ENCODE measurements around the gene NECAB2.
"Not testable (repeated sequence)": the region's sequence is repeated elsewhere in the genome, so short reads cannot be mapped to it uniquely, and the experiment has no call there.

The NECAB2 gene

GRCh38 chr16:83936581-83937165, 31.4 kb upstream of the NECAB2 start:
- DNase-seq (ENCODE audit: low read depth in 2 of 2): no peak

GRCh38 chr16:83937267-83937666, 30.8 kb upstream of the NECAB2 start:
- no peak for DNase-seq (ENCODE audit: low read depth in 2 of 2)

GRCh38 chr16:83937922-83938885, 29.8 kb upstream of the NECAB2 start:
- DNase-seq (ENCODE audit: low read depth in 2 of 2): no peak

- no peak for DNase-seq (ENCODE audit: low read depth in 2 of 2)
Measured at GRCh38 chr16:83939266-83939855, 28.7 kb upstream of the NECAB2 start.

GRCh38 chr16:83940119-83940518, 27.9 kb upstream of the NECAB2 start:
- no peak for DNase-seq (ENCODE audit: low read depth in 2 of 2)

- no peak for DNase-seq (ENCODE audit: low read depth in 2 of 2)
Measured at GRCh38 chr16:83940630-83941378, 27.2 kb upstream of the NECAB2 start.

GRCh38 chr16:83941546-83941945, 26.5 kb upstream of the NECAB2 start:
- DNase-seq (ENCODE audit: low read depth in 2 of 2): not testable (repeated sequence)

- no peak for DNase-seq (ENCODE audit: low read depth in 2 of 2)
Measured at GRCh38 chr16:83942074-83942473, 26.0 kb upstream of the NECAB2 start.

- no peak for DNase-seq (ENCODE audit: low read depth in 2 of 2)
Measured at GRCh38 chr16:83942815-83943515, 25.1 kb upstream of the NECAB2 start.

GRCh38 chr16:83943516-83944050, 24.5 kb upstream of the NECAB2 start:
- DNase-seq (ENCODE audit: low read depth in 2 of 2): no peak

- DNase-seq (ENCODE audit: low read depth in 2 of 2): no peak
Measured at GRCh38 chr16:83945587-83945986, 22.5 kb upstream of the NECAB2 start.

- no peak for DNase-seq (ENCODE audit: low read depth in 2 of 2)
Measured at GRCh38 chr16:83946154-83946780, 21.8 kb upstream of the NECAB2 start.

- DNase-seq (ENCODE audit: low read depth in 2 of 2): no peak
Measured at GRCh38 chr16:83946781-83947566, 21.1 kb upstream of the NECAB2 start.

- no peak for DNase-seq (ENCODE audit: low read depth in 2 of 2)
Measured at GRCh38 chr16:83947642-83948234, 20.3 kb upstream of the NECAB2 start.

- DNase-seq (ENCODE audit: low read depth in 2 of 2): no peak
Measured at GRCh38 chr16:83948914-83949723, 18.9 kb upstream of the NECAB2 start.

GRCh38 chr16:83949724-83950001, 18.4 kb upstream of the NECAB2 start:
- DNase-seq (ENCODE audit: low read depth in 2 of 2): no peak

GRCh38 chr16:83950862-83951399, 17.1 kb upstream of the NECAB2 start:
- not testable (repeated sequence) for DNase-seq (ENCODE audit: low read depth in 2 of 2)

- no peak for DNase-seq (ENCODE audit: low read depth in 2 of 2)
Measured at GRCh38 chr16:83951544-83951943, 16.5 kb upstream of the NECAB2 start.

- no peak for DNase-seq (ENCODE audit: low read depth in 2 of 2)
Measured at GRCh38 chr16:83952587-83952939, 15.5 kb upstream of the NECAB2 start.
